SK-N-SH (cell line): Measurements from ENCODE around the gene IFITM5.

Experiments used
- CTCF ChIP-seq: fragments of 200-600 bp; sonication (generic); IDR thresholded peaks from 2 replicates; pipeline ENCODE4 v1.6.1; 2017; ENCODE audit warnings: antibody characterized with exemption, mild to moderate bottlenecking, moderate library complexity
- FOXM1 ChIP-seq: IDR thresholded peaks from 2 replicates; pipeline ENCODE4 v1.4.0; 2012; ENCODE audit warnings: low read depth, mild to moderate bottlenecking
- GATA2 ChIP-seq: sonication (generic); formaldehyde crosslinking; IDR thresholded peaks from 2 replicates; pipeline ENCODE4 v1.5.0; 2020; ENCODE audit warnings: mild to moderate bottlenecking, missing genetic modification reagents
- JUND ChIP-seq: IDR thresholded peaks from 2 replicates; pipeline ENCODE4 v1.4.0; 2012
- MAX ChIP-seq: IDR thresholded peaks from 2 replicates; pipeline ENCODE4 v1.4.0; 2012; ENCODE audit warnings: low read depth
- POLR2AphosphoS5 ChIP-seq: IDR thresholded peaks from 2 replicates; pipeline ENCODE4 v1.6.1; 2012; ENCODE audit warnings: low read depth, low read length
- RAD21 ChIP-seq: IDR thresholded peaks from 2 replicates; pipeline ENCODE4 v1.6.1; 2012; ENCODE audit warnings: mild to moderate bottlenecking, low read length
- REST ChIP-seq: IDR thresholded peaks from 2 replicates; pipeline ENCODE4 v1.6.1; 2012; ENCODE audit warnings: mild to moderate bottlenecking, low read depth, low read length, moderate library complexity
- SMC3 ChIP-seq: IDR thresholded peaks from 2 replicates; pipeline ENCODE4 v1.6.1; 2012; ENCODE audit warnings: low read depth, low read length, improper control_type of control experiment
- USF2 ChIP-seq: fragments of 150-350 bp; IDR thresholded peaks from 2 replicates; pipeline ENCODE4 v1.6.1; 2017; ENCODE audit warnings: antibody characterized with exemption, low read length, low read depth, borderline replicate concordance
- YY1 ChIP-seq: IDR thresholded peaks from 2 replicates; pipeline ENCODE4 v1.4.0; 2012; ENCODE audit warnings: low read depth, mild to moderate bottlenecking

GRCh38 chr11:278001-278951 lies 21.1 kb downstream of the IFITM5 start, which contains the start of gene NLRP6:
- TF ChIP-seq CTCF (no peak), GATA2 (CRISPR knock-in tag) (no peak), RAD21 (no peak), USF2 (no peak), FOXM1 (no peak), POLR2AphosphoS5 (no peak), YY1 (no peak), MAX (no peak), REST (no peak), JUND (no peak), SMC3 (no peak)
